ENCODE results near the gene USP9X. TPM values are rescaled to one million over a fixed set of nuclear protein-coding genes. Genes with fewer than 3 reads are reported as not detected.
"Not testable (repeated sequence)": the region's sequence is repeated elsewhere in the genome, so short reads cannot be mapped to it uniquely, and the experiment has no call there.

The USP9X gene
- 80.9 TPM for total RNA-seq
- long read RNA-seq, full-length matches to known transcripts: 3 of 33 reads
- long read RNA-seq, partial matches to known transcripts: 25 of 33 reads
- long read RNA-seq, other reads (novel, unspliced or antisense): 5 of 33 reads

- peak; percentile 97 for DNase-seq (ENCODE audit: low spot score)
- intact Hi-C loops (cut with DNase I): loop anchor here (1.0 to 10.0 kb wide), 3 partner anchors 75 to 438 kb away; partner anchors contain the start of genes CXorf38 and MED14
Measured at GRCh38 chrX:41084893-41085511, at the start of gene USP9X. Gene USP9X (plus strand): TSS chrX:41085445. CDS start chrX:41123629, 38,184 bp downstream.

GRCh38 chrX:41035582-41035981 lies 49.7 kb upstream of the USP9X start:
- intact Hi-C loops (cut with DNase I): no loop called here
- no peak for DNase-seq (ENCODE audit: low spot score)

- intact Hi-C loops (cut with DNase I): no loop called here
Measured at GRCh38 chrX:41036668-41037326, 48.4 kb upstream of the USP9X start.

GRCh38 chrX:41043196-41043595 lies 42.0 kb upstream of the USP9X start:
- no peak for DNase-seq (ENCODE audit: low spot score)
- intact Hi-C loops (cut with DNase I): no loop called here

More at GRCh38 chrX:41036668-41037326, 48.4 kb upstream of the USP9X start:
- DNase-seq (ENCODE audit: low spot score): no peak

GRCh38 chrX:41043674-41044345 lies 41.4 kb upstream of the USP9X start:
- intact Hi-C loops (cut with DNase I): no loop called here
- no peak for DNase-seq (ENCODE audit: low spot score)

- no peak for DNase-seq (ENCODE audit: low spot score)
- intact Hi-C loops (cut with DNase I): no loop called here
Measured at GRCh38 chrX:41045960-41046567, 39.2 kb upstream of the USP9X start.

GRCh38 chrX:41047878-41048534 lies 37.2 kb upstream of the USP9X start:
- intact Hi-C loops (cut with DNase I): no loop called here

GRCh38 chrX:41050359-41050758 lies 34.9 kb upstream of the USP9X start:
- intact Hi-C loops (cut with DNase I): no loop called here
- DNase-seq (ENCODE audit: low spot score): no peak

More at GRCh38 chrX:41047878-41048534, 37.2 kb upstream of the USP9X start:
- peak; percentile 54 for DNase-seq (ENCODE audit: low spot score)

- no peak for DNase-seq (ENCODE audit: low spot score)
- intact Hi-C loops (cut with DNase I): no loop called here
Measured at GRCh38 chrX:41051288-41051687, 34.0 kb upstream of the USP9X start.

- intact Hi-C loops (cut with DNase I): no loop called here
- DNase-seq (ENCODE audit: low spot score): no peak
Measured at GRCh38 chrX:41055740-41056139, 29.5 kb upstream of the USP9X start.

- DNase-seq (ENCODE audit: low spot score); intact Hi-C loops (cut with DNase I): not testable (repeated sequence)
Measured at GRCh38 chrX:41063276-41063675, 22.0 kb upstream of the USP9X start.

GRCh38 chrX:41064018-41064417 lies 21.2 kb upstream of the USP9X start:
- intact Hi-C loops (cut with DNase I): no loop called here
- DNase-seq (ENCODE audit: low spot score): no peak

GRCh38 chrX:41066391-41066790 lies 18.9 kb upstream of the USP9X start:
- no peak for DNase-seq (ENCODE audit: low spot score)
- intact Hi-C loops (cut with DNase I): no loop called here

- intact Hi-C loops (cut with DNase I): no loop called here
- no peak for DNase-seq (ENCODE audit: low spot score)
Measured at GRCh38 chrX:41066969-41067368, 18.3 kb upstream of the USP9X start.

GRCh38 chrX:41067721-41068120 lies 17.5 kb upstream of the USP9X start:
- intact Hi-C loops (cut with DNase I): no loop called here

GRCh38 chrX:41076742-41077141 lies 8.5 kb upstream of the USP9X start:
- intact Hi-C loops (cut with DNase I): no loop called here
- no peak for DNase-seq (ENCODE audit: low spot score)

More at GRCh38 chrX:41067721-41068120, 17.5 kb upstream of the USP9X start:
- no peak for DNase-seq (ENCODE audit: low spot score)

GRCh38 chrX:41081821-41082220 lies 3.4 kb upstream of the USP9X start:
- no peak for DNase-seq (ENCODE audit: low spot score)
- intact Hi-C loops (cut with DNase I): loop anchor here (10.0 kb wide), 1 partner anchor 347 kb away; the partner anchor contains the start of gene MED14

- DNase-seq (ENCODE audit: low spot score): no peak
- intact Hi-C loops (cut with DNase I): loop anchor here (10.0 kb wide), 1 partner anchor 348 kb away; the partner anchor contains the start of gene MED14
Measured at GRCh38 chrX:41082783-41083182, 2.5 kb upstream of the USP9X start.
